ENCODE results near the gene TAP2.
A peak's percentile ranks its signal among the peaks of the same experiment; 100 is the strongest.

Gene TAP2

GRCh38 chr6:32843331-32843978 lies 4.9 kb upstream of the TAP2 start:
- no peak overlapping the region for H2AFZ ChIP-seq (ENCODE audit: low read depth, low read length)
- H4K20me1 ChIP-seq (ENCODE audit: insufficient read depth, low read length) = no peaks in the 10 kb centered on the region
- H3K4me2 ChIP-seq (ENCODE audit: low read length) = peak overlapping the region; percentile 86
- H3K36me3 ChIP-seq (replicated peaks; ENCODE audit: low read depth, low read length) = peaks cover 54% of the 10 kb centered on the region
- H3K79me2 ChIP-seq (ENCODE audit: low read length) = peaks cover 21% of the 10 kb centered on the region
- H3K9ac ChIP-seq (ENCODE audit: low read length) = peak overlapping the region; percentile 97
- no peaks in the 10 kb centered on the region for H3K27me3 ChIP-seq (ENCODE audit: low read depth, low read length)
- peaks cover 54% of the 10 kb centered on the region for H3K4me1 ChIP-seq (ENCODE audit: low read length)
- TF ChIP-seq EZH2phosphoT487 (IDR thresholded peaks at IDR 0.05; ENCODE audit: low read depth) = no peak
- no peak for TF ChIP-seq CTCF (IDR thresholded peaks at IDR 0.05; ENCODE audit: low read depth, low read length)
- no peaks in the 10 kb centered on the region for H3K9me3 ChIP-seq (ENCODE audit: insufficient read depth, low read length)
- peak overlapping the region; percentile 81 for H3K4me3 ChIP-seq (ENCODE audit: low read length)
- H3K27ac ChIP-seq (ENCODE audit: low read length) = peak overlapping the region; percentile 91

DNA sequence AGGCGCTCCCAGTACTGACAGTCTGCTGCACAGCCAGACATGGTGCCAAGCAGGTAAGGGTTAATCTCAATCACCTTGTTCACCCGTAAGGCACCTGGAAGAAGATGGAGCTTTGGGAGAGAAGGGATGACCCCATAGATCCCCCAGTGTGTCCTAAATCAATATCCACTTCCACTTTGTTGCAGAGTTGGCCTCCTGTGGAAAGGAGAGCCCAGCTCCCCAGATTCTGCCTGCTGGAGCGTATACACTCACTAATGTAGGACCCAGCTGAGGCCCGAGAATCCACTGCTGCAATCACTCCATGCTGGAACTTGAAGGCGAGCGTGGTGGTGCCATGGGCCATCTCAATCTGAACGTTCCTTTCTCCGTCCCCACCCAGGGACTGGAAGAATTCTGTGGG lies 4.2 kb upstream of the TAP2 start:
- H3K27me3 ChIP-seq (ENCODE audit: low read depth, low read length) = no peaks in the 10 kb centered on the region
- peak overlapping the region; percentile 86 for H3K4me2 ChIP-seq (ENCODE audit: low read length)
- H3K9me3 ChIP-seq (ENCODE audit: insufficient read depth, low read length) = no peaks in the 10 kb centered on the region
- no peak for TF ChIP-seq CTCF (IDR thresholded peaks at IDR 0.05; ENCODE audit: low read depth, low read length)
- TF ChIP-seq EZH2phosphoT487 (IDR thresholded peaks at IDR 0.05; ENCODE audit: low read depth) = no peak
- H3K4me3 ChIP-seq (ENCODE audit: low read length) = peak overlapping the region; percentile 81
- no peaks in the 10 kb centered on the region for H4K20me1 ChIP-seq (ENCODE audit: insufficient read depth, low read length)
- H3K79me2 ChIP-seq (ENCODE audit: low read length) = peaks cover 26% of the 10 kb centered on the region
- peaks cover 55% of the 10 kb centered on the region for H3K4me1 ChIP-seq (ENCODE audit: low read length)
- no peak overlapping the region for H2AFZ ChIP-seq (ENCODE audit: low read depth, low read length)
- peaks cover 47% of the 10 kb centered on the region for H3K36me3 ChIP-seq (replicated peaks; ENCODE audit: low read depth, low read length)
- no peak overlapping the region for H3K27ac ChIP-seq (ENCODE audit: low read length)
- H3K9ac ChIP-seq (ENCODE audit: low read length) = peak overlapping the region; percentile 97

DNA sequence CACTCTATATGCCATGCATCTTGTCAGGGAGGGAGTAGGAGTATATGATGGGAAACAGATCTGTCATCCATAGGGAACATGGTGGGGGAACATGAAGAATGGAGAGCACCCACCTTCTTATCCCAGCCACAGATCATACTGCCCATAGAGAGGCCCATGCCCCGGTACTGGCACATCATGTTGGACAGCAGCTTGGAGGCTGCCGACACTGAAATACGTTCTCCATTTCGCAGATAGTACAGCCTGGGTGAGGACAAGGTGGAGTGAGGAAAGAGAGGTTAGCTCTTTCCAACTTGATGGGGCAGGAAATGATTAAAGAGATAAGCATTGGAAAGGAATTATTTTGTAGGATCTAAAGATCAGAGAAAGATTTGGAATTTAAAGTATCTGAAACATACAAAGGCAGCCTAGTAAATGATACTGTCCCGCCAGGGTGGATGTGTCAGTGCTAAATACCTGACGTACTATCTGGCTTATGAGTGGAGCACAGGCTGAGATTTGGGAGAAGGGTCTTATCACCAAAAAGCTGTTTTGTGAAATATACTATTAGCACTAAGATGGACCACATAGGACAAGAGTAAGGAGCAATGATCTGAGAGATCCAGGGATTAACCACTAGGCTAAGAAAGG lies 3.6 kb upstream of the TAP2 start:
- H3K27ac ChIP-seq (ENCODE audit: low read length) = no peak overlapping the region
- peaks cover 61% of the 10 kb centered on the region for H3K4me1 ChIP-seq (ENCODE audit: low read length)
- no peaks in the 10 kb centered on the region for H4K20me1 ChIP-seq (ENCODE audit: insufficient read depth, low read length)
- H3K4me2 ChIP-seq (ENCODE audit: low read length) = peak overlapping the region; percentile 86; the same call in 1 of the 2 replicates
- no peak overlapping the region for H3K9ac ChIP-seq (ENCODE audit: low read length)
- no peaks in the 10 kb centered on the region for H3K9me3 ChIP-seq (ENCODE audit: insufficient read depth, low read length)
- H3K79me2 ChIP-seq (ENCODE audit: low read length) = peaks cover 32% of the 10 kb centered on the region
- no peak overlapping the region for H2AFZ ChIP-seq (ENCODE audit: low read depth, low read length)
- no peak for TF ChIP-seq CTCF (IDR thresholded peaks at IDR 0.05; ENCODE audit: low read depth, low read length)
- no peak for TF ChIP-seq EZH2phosphoT487 (IDR thresholded peaks at IDR 0.05; ENCODE audit: low read depth)
- H3K36me3 ChIP-seq (replicated peaks; ENCODE audit: low read depth, low read length) = peaks cover 42% of the 10 kb centered on the region
- H3K4me3 ChIP-seq (ENCODE audit: low read length) = no peak overlapping the region
- H3K27me3 ChIP-seq (ENCODE audit: low read depth, low read length) = no peaks in the 10 kb centered on the region

DNA sequence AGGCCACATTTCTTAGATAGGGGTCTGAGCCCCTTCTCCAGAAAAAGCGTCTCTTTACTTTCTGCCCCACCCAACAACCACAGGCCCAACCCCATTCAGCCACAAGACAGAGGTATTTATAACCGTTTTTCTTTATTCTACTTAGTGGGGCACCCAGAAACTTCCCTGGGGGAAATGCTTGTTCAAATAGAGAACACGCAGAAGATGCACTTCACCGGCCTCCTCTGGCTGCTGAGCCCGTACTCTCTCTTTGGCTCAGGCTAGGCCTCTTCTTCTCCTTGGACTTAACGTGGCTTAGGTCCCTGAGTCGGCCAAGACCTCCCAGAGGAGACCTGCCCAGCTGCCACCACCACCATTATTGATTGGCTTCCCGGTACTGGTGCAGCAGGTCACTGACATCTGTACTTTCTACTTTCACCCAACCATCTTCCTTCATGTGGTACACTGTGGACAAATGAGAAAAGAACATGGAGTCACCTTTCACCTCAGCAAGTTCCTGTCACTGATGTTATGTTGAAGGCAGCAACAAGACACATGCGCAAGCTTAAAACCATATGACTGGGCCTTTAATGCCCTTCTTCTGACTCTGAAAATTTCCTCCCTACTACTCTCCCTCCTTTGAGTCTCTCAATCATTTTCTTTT lies 2.2 kb upstream of the TAP2 start:
- H3K27me3 ChIP-seq (ENCODE audit: low read depth, low read length) = no peaks in the 10 kb centered on the region
- no peak overlapping the region for H2AFZ ChIP-seq (ENCODE audit: low read depth, low read length)
- peaks cover 44% of the 10 kb centered on the region for H3K36me3 ChIP-seq (replicated peaks; ENCODE audit: low read depth, low read length)
- H3K4me2 ChIP-seq (ENCODE audit: low read length) = peak overlapping the region; percentile 55
- no peak overlapping the region for H3K4me3 ChIP-seq (ENCODE audit: low read length)
- peak overlapping the region; percentile 67 for H3K27ac ChIP-seq (ENCODE audit: low read length)
- H3K9ac ChIP-seq (ENCODE audit: low read length) = no peak overlapping the region
- peaks cover 57% of the 10 kb centered on the region for H3K4me1 ChIP-seq (ENCODE audit: low read length)
- H3K79me2 ChIP-seq (ENCODE audit: low read length) = peaks cover 36% of the 10 kb centered on the region
- no peaks in the 10 kb centered on the region for H4K20me1 ChIP-seq (ENCODE audit: insufficient read depth, low read length)
- H3K9me3 ChIP-seq (ENCODE audit: insufficient read depth, low read length) = no peaks in the 10 kb centered on the region
- TF ChIP-seq CTCF (IDR thresholded peaks at IDR 0.05; ENCODE audit: low read depth, low read length) (no peak), EZH2phosphoT487 (IDR thresholded peaks at IDR 0.05; ENCODE audit: low read depth) (no peak)
